ENCODE results near the gene MYBPC3. TPM values are rescaled to one million over a fixed set of nuclear protein-coding genes. Genes with fewer than 3 reads are reported as not detected.

The MYBPC3 gene
- total RNA-seq, 4 donors from 2014 or later, result 0.12 to 0.13 TPM; not detected in 2

- TF ChIP-seq, protein P1, sequence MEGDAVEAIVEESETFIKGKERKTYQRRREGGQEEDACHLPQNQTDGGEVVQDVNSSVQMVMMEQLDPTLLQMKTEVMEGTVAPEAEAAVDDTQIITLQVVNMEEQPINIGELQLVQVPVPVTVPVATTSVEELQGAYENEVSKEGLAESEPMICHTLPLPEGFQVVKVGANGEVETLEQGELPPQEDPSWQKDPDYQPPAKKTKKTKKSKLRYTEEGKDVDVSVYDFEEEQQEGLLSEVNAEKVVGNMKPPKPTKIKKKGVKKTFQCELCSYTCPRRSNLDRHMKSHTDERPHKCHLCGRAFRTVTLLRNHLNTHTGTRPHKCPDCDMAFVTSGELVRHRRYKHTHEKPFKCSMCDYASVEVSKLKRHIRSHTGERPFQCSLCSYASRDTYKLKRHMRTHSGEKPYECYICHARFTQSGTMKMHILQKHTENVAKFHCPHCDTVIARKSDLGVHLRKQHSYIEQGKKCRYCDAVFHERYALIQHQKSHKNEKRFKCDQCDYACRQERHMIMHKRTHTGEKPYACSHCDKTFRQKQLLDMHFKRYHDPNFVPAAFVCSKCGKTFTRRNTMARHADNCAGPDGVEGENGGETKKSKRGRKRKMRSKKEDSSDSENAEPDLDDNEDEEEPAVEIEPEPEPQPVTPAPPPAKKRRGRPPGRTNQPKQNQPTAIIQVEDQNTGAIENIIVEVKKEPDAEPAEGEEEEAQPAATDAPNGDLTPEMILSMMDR (IDR thresholded peaks at IDR 0.05), result no peak
- TF ChIP-seq POLR2A (IDR thresholded peaks at IDR 0.05) (no peak), EP300 (IDR thresholded peaks at IDR 0.05) (no peak), POLR2AphosphoS5 (IDR thresholded peaks at IDR 0.05) (no peak)
- peaks cover 3 to 100% of the 10 kb centered on the region in 2 donors for H3K36me3 ChIP-seq
- H3K27ac ChIP-seq, result no peak overlapping the region
- H3K4me3 ChIP-seq, result no peak overlapping the region
- peaks cover 0 to 22% (median 0%) of the 10 kb centered on the region in 3 donors for H3K9me3 ChIP-seq
- ATAC-seq, result no peak
- no peaks in the 10 kb centered on the region for H3K27me3 ChIP-seq
- no peaks in the 10 kb centered on the region for H3K4me1 ChIP-seq
- 88% methylated on average over 1 of the region's 3 CpGs; no CpG with 5 or more reads in 1 of the 2 donors for WGBS, 2 donors (ENCODE audit: low coverage in 1 of 2)
Observed at GRCh38 chr11:47305734-47306483, 46.6 kb downstream of the MYBPC3 start.

DNA sequence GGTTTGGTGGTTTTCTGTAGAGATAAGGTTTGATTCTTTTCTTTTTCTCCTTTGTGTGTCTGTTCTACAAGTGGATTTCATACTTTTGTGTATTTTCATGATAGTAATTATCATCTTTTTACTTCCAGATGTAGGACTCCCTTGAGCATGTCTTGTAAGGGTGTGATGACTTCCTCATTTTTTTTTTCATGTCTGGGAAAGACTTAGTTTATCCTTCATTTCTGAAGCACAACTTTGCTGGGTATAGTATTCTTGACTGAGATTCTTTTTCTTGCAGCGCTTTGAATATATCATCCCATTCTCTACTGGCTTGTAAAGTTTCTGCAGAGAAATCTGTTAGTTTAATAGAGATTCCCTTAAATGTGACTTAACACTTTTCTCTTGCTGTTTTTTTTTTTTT, 49.6 kb downstream of the MYBPC3 start:
- no peak for TF ChIP-seq POLR2A (IDR thresholded peaks at IDR 0.05)
- TF ChIP-seq POLR2AphosphoS5 (IDR thresholded peaks at IDR 0.05), result no peak
- no peak for TF ChIP-seq EP300 (IDR thresholded peaks at IDR 0.05)
- TF ChIP-seq, protein P1 (IDR thresholded peaks at IDR 0.05), result no peak

GRCh38 chr11:47299078-47299477, 53.4 kb downstream of the MYBPC3 start:
- Histone ChIP-seq H3K9me3 (peaks cover 0 to 55% (median 0%) of the 10 kb centered on the region in 3 donors), H3K36me3 (peaks cover 4 to 100% of the 10 kb centered on the region in 2 donors), H3K4me1 (no peaks in the 10 kb centered on the region), H3K27ac (no peak overlapping the region), H3K27me3 (no peaks in the 10 kb centered on the region), H3K4me3 (no peak overlapping the region)
- TF ChIP-seq POLR2AphosphoS5 (IDR thresholded peaks at IDR 0.05), result no peak
- TF ChIP-seq POLR2A (IDR thresholded peaks at IDR 0.05), result no peak
- TF ChIP-seq, protein P1 (IDR thresholded peaks at IDR 0.05), result no peak
- TF ChIP-seq EP300 (IDR thresholded peaks at IDR 0.05), result no peak
- WGBS, 2 donors (ENCODE audit: low coverage in 1 of 2), result 88 to 93% methylated on average over 3 of the region's 3 CpGs
- ATAC-seq, result no peak

More for the DNA sequence above, 49.6 kb downstream of the MYBPC3 start:
- H3K27ac ChIP-seq, result no peak overlapping the region
- H3K27me3 ChIP-seq, result no peaks in the 10 kb centered on the region
- no peaks in the 10 kb centered on the region for H3K4me1 ChIP-seq
- no peak for ATAC-seq
- H3K9me3 ChIP-seq, result peaks cover 0 to 49% (median 0%) of the 10 kb centered on the region in 3 donors
- no peak overlapping the region for H3K4me3 ChIP-seq
- peaks cover 4 to 100% of the 10 kb centered on the region in 2 donors for H3K36me3 ChIP-seq
- WGBS, 2 donors (ENCODE audit: low coverage in 1 of 2), result 100% methylated on average over 1 of the region's 1 CpG; no CpG with 5 or more reads in 1 of the 2 donors

DNA sequence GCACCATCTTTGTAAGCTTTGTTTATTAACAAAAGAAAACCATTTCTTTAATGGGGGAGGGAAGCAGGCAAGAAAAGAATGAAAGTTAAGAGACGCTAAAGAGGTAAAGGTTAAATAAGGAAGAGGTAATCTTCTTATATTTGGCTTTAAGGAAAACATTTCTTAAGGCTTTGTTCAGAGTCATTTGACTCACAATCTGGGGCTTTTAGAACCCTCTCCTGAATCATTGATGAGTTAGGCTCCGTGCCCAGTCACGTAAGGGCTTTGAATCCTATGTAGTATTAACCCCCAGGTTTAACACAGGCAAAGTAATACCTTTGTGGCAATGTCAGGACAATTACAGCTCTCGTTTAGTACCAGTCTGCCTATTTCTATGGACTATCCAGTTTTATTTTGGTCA, 56.5 kb downstream of the MYBPC3 start:
- TF ChIP-seq POLR2A (IDR thresholded peaks at IDR 0.05), result no peak
- no peak for TF ChIP-seq EP300 (IDR thresholded peaks at IDR 0.05)
- TF ChIP-seq, protein P1 (IDR thresholded peaks at IDR 0.05), result no peak
- TF ChIP-seq POLR2AphosphoS5 (IDR thresholded peaks at IDR 0.05), result no peak
- Histone ChIP-seq H3K36me3 (peaks cover 4 to 100% of the 10 kb centered on the region in 2 donors), H3K4me3 (no peak overlapping the region), H3K4me1 (no peaks in the 10 kb centered on the region), H3K27me3 (no peaks in the 10 kb centered on the region), H3K9me3 (peaks cover 0 to 33% (median 0%) of the 10 kb centered on the region in 3 donors), H3K27ac (no peak overlapping the region)
- ATAC-seq, result no peak
- 78 to 84% methylated on average over 4 of the region's 4 CpGs for WGBS, 2 donors (ENCODE audit: low coverage in 1 of 2)

DNA sequence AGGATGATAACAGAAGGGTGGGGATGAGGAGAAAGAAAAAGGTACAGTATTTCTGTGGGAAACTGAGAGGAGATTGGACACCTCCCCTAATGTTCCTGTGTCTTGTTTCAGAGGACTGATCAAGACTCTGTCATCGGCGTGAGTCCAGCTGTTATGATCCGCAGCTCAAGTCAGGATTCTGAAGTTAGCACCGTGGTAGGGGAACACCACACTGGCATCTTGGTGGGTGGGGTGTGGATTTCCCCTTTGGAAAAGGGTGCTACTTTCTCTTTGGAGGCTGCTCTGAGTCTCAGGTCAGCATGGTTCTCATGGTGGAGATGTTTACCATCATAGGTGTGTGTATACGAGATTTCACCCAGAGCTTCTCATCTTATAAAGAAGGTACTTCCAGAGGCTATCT, 57.1 kb downstream of the MYBPC3 start:
- no peak overlapping the region for H3K4me3 ChIP-seq
- peaks cover 4 to 100% of the 10 kb centered on the region in 2 donors for H3K36me3 ChIP-seq
- no peak for ATAC-seq
- WGBS, 2 donors (ENCODE audit: low coverage in 1 of 2), result 88 to 97% methylated on average over 5 of the region's 5 CpGs
- H3K4me1 ChIP-seq, result no peaks in the 10 kb centered on the region
- H3K27me3 ChIP-seq, result no peaks in the 10 kb centered on the region
- H3K9me3 ChIP-seq, result peaks cover 0 to 31% (median 0%) of the 10 kb centered on the region in 3 donors
- TF ChIP-seq, protein P1 (IDR thresholded peaks at IDR 0.05), result no peak
- TF ChIP-seq EP300 (IDR thresholded peaks at IDR 0.05), result no peak
- H3K27ac ChIP-seq, result no peak overlapping the region
